IPS-20b (cell line): Measurements from ENCODE around the gene BPGM.
"Not testable (repeated sequence)": the region's sequence is repeated elsewhere in the genome, so short reads cannot be mapped to it uniquely, and the experiment has no call there.

ENCODE experiments used
- H3K27ac ChIP-seq: one replicate; pipeline ENCODE4 v1.5.1; 2013; ENCODE audit warnings: low read length
- H3K27me3 ChIP-seq: 2 replicates; pipeline ENCODE4 v1.6.1; 2013; ENCODE audit warnings: mild to moderate bottlenecking, low read length, inconsistent platforms; ENCODE audit not compliant: insufficient read depth
- H3K36me3 ChIP-seq: 2 replicates; pipeline ENCODE4 v1.6.1; 2013; ENCODE audit warnings: low read depth, mild to moderate bottlenecking, inconsistent platforms, low read length, moderate library complexity; ENCODE audit not compliant: insufficient read depth
- H3K4me1 ChIP-seq: 2 replicates; pipeline ENCODE4 v1.6.1; 2013; ENCODE audit warnings: mild to moderate bottlenecking, control low read depth, inconsistent platforms, low read length, moderate library complexity; ENCODE audit not compliant: insufficient read depth
- H3K4me3 ChIP-seq: 2 replicates; pipeline ENCODE4 v1.5.1; 2013; ENCODE audit warnings: mild to moderate bottlenecking, low read length, inconsistent platforms
- H3K9ac ChIP-seq: 2 replicates; pipeline ENCODE4 v1.6.1; 2013; ENCODE audit warnings: low read depth, mild to moderate bottlenecking, inconsistent platforms, low read length, moderate library complexity
- H3K9me3 ChIP-seq: 2 replicates; pipeline ENCODE4 v1.6.1; 2013; ENCODE audit warnings: mild to moderate bottlenecking, low read depth, low read length, inconsistent platforms; ENCODE audit not compliant: insufficient read depth

BPGM gene

DNA sequence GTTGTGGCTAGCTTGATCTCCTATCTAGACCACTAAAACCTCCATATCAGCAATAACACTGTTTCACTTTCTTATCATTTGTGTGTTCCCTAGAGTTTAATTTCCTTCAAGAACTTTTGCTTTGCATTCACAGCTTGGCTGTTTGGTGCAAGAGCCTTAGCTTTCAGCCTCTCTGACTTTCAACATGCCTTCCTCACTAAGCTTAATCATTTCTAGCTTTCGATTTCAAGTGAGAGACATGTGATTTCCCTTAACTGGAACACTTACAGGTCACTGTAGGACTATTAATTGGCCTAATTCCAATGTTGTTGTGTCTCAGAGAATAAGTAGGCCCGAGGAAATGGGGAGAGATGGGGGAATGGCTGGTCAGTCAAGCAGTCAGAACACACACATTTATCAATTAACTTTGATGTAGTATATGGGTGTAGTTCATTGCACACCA, 10.6 kb upstream of the BPGM start:
- Histone ChIP-seq H3K9me3 (no peaks in the 10 kb centered on the region), H3K9ac (no peak overlapping the region), H3K4me3 (no peak overlapping the region), H3K36me3 (no peaks in the 10 kb centered on the region), H3K4me1 (no peaks in the 10 kb centered on the region), H3K27me3 (no peaks in the 10 kb centered on the region; the same call in 1 of the 2 replicates), H3K27ac (no peak overlapping the region)

DNA sequence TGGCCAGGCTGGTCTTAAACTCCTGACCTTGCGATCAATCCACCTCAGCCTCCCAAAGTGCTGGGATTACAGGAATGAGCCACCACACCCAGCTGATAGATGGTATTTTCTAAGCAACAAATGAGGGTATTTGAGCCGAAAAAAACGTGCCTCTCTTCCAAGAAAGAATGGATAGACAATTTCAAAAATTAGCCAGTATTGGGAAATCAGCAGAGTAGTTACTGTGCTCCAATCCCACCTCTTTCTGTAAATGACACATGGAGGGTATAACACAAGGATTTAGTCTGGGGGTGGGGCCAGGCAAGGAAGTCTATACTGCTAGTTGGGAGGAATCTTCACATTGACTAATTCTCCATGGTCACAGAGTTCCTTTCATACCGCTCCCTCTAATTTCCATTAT, 9.2 kb upstream of the BPGM start:
- no peak overlapping the region for H3K27ac ChIP-seq
- H3K4me1 ChIP-seq, result no peaks in the 10 kb centered on the region
- H3K4me3 ChIP-seq, result no peak overlapping the region
- H3K9ac ChIP-seq, result no peak overlapping the region
- H3K36me3 ChIP-seq, result no peaks in the 10 kb centered on the region
- no peaks in the 10 kb centered on the region for H3K27me3 ChIP-seq
- no peaks in the 10 kb centered on the region for H3K9me3 ChIP-seq

DNA sequence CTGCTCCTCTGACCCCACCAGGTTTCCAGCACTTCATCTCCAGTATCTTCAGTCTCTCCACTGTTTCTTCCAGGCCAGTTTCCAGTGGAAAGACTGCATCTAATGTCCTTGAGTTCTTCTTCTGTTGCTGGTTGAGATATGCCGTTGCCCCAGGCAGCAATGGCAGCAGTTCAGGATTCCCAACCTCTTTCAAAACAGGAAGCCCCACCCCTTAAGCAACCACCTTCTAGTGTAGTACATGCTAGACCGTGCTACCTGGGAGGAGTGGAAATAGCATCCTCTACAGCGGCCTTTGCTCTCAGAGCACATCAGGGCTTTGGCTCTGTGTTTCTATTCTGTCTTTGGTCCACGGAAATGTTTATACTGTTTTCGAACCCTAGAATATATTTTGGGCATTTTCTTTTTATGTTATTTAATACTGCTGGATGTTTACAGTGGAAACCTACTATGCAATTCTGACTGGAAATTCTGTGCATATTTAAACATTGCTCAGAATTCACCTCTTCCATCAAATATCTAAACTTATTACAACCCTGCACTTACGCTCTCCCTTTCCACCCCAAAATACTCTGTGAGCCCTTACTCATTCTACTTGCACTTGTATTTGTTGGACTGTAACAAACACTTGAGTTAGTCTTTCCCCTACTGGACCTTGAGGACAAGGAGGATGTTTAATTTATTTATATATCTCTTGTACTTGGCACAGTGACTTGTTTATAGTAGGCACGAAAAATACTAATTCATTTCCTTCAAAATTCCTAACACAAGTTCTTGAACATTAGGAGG, 8.5 kb upstream of the BPGM start:
- Histone ChIP-seq H3K36me3 (no peaks in the 10 kb centered on the region), H3K4me1 (no peaks in the 10 kb centered on the region), H3K9me3 (no peaks in the 10 kb centered on the region), H3K4me3 (no peak overlapping the region), H3K27me3 (no peaks in the 10 kb centered on the region), H3K9ac (no peak overlapping the region), H3K27ac (no peak overlapping the region)

DNA sequence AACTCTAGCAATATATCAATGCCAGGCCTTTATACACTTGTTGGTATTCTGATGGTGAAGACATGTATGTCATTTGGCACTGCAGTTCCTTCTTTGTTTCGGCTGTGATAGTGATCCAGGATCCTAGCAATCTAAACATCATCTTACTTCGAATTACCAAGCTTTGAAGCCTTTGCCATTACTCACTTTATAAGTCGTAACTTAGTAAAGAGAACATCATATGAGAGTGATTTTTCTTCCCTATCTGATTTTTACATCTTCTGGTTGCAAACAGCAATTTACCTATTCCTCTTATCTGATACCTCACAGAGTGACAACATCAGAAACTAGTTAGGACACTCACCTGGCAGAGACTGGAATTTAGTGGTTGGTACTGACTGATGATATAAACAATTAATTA, 7.6 kb upstream of the BPGM start:
- Histone ChIP-seq H3K36me3 (no peaks in the 10 kb centered on the region), H3K9ac (no peak overlapping the region), H3K4me3 (no peak overlapping the region), H3K27ac (no peak overlapping the region), H3K4me1 (no peaks in the 10 kb centered on the region), H3K9me3 (no peaks in the 10 kb centered on the region), H3K27me3 (no peaks in the 10 kb centered on the region)

DNA sequence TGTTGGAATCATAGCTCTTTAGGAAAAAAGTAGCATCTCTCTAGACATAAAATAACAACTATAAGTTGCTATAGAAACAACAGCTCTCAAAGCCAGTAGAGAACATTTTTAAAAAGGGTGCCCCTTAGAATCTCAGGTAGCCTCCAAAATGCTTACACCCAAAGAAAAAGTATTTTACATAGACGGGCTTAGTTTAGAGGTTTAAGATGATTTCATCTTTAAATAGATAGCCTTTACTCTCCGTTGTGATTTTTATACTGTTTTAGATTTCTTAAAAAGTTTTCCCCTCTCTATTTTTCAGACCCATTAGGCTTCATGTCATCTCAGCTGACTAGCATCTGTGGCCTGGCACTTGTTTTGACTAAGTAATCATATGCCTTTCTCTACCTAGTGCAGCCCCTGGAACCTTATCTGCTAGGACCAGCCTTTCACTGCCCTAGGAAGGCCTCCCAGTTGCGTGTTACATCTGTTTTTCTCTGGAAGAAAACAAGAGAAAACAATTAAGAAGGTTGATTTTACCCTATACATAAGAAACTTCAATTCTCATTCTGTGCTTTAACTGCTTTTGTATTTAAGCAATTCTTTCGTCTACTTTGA, 6.9 kb upstream of the BPGM start:
- H3K4me3 ChIP-seq, result no peak overlapping the region
- H3K27me3 ChIP-seq, result no peaks in the 10 kb centered on the region
- no peaks in the 10 kb centered on the region for H3K36me3 ChIP-seq
- no peaks in the 10 kb centered on the region for H3K4me1 ChIP-seq
- H3K9ac ChIP-seq, result no peak overlapping the region
- no peak overlapping the region for H3K27ac ChIP-seq
- no peaks in the 10 kb centered on the region for H3K9me3 ChIP-seq

DNA sequence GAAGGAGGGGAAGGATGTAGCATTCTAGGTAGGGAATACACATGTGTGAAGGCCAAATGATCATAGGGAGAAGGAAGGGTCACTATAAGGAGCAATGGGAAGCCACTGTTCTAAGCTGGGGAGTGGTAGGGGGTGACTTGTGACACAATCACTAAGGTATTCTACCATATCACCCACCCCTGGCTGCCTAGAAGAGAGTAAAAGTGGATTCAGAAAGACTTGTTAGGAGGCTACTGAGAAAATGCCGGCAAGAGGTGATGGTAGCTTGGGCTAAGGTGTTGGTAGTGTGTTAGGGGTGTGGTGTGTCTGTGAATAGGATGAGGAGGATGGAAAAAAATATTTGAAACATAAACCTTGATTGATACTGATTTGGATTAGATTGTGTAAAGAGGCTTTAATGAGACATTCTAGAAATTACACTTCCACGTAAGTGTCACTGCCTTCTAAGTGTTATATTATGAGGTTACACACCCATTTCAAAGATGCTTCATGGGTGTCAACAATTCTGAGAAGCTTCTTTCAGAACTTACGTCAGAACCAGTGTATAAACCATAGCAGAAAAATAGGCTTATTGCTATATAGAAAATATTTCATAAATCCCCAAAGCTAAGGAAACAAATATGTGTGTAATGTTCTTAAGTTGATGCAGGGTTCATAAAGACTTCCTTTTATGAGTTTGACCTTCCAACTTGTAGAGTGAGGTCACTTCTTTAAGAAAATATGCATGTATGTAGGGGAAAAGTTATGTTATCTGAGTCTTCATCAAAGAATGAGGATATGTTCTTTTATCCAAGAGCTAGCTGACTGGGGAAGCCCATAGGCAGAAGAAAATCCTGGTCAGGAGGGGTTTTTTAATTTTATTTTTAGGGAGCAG, 5.6 kb upstream of the BPGM start:
- H3K9ac ChIP-seq, result no peak overlapping the region
- no peak overlapping the region for H3K27ac ChIP-seq
- no peaks in the 10 kb centered on the region for H3K27me3 ChIP-seq
- H3K4me3 ChIP-seq, result no peak overlapping the region
- no peaks in the 10 kb centered on the region for H3K9me3 ChIP-seq
- H3K36me3 ChIP-seq, result no peaks in the 10 kb centered on the region
- H3K4me1 ChIP-seq, result no peaks in the 10 kb centered on the region

- not testable (repeated sequence) for H3K9ac ChIP-seq, H3K27ac ChIP-seq, H3K4me1 ChIP-seq, H3K27me3 ChIP-seq, H3K36me3 ChIP-seq, H3K9me3 ChIP-seq, H3K4me3 ChIP-seq
These were observed 4.7 kb upstream of the BPGM start for GRCh38 chr7:134641981-134642380.

DNA sequence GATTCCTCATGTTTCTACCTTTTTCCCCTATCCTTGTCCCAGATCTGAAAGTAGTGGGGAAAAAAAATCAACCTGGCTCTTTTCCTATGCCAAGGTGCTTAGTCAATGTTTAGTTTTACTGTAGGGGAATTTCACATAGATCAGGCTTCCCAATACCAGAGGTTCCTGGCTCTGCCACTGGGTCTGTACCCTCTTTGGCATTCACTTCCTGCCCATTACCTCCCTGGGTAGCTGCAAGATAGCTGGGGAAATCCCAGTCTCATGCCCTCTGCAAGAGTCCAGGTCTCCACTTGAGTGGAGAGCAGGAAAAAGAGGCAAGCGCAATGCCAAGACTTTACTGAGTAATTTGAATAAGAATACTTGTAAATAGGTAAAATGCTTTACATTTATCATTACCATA, 3.5 kb upstream of the BPGM start:
- Histone ChIP-seq H3K4me1 (no peaks in the 10 kb centered on the region), H3K27ac (no peak overlapping the region), H3K4me3 (no peak overlapping the region), H3K9ac (no peak overlapping the region), H3K36me3 (no peaks in the 10 kb centered on the region), H3K27me3 (no peaks in the 10 kb centered on the region), H3K9me3 (no peaks in the 10 kb centered on the region)

DNA sequence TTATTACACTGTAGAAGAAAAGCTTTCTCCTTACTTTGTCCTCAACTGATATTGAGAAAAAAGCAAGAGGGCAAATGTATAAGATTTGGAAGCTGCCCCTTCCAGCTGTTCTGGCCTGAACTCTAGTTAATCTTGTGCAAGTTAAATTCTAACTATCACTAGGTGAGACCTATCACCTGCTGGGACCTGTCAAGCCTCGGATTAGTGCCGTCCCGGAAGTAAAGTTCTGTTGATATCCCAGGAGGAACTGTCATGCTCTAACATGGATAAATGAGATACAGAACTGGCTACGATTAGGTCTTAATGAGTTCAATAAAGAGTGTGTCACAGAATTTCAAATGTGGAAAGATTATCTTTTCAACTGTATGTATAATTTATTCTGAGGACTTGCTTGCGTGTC, 1.2 kb upstream of the BPGM start:
- H3K9ac ChIP-seq, result peak overlapping the region; percentile 71; the same call in 1 of the 2 replicates
- peak overlapping the region; percentile 77 for H3K4me3 ChIP-seq
- H3K27ac ChIP-seq, result no peak overlapping the region

DNA sequence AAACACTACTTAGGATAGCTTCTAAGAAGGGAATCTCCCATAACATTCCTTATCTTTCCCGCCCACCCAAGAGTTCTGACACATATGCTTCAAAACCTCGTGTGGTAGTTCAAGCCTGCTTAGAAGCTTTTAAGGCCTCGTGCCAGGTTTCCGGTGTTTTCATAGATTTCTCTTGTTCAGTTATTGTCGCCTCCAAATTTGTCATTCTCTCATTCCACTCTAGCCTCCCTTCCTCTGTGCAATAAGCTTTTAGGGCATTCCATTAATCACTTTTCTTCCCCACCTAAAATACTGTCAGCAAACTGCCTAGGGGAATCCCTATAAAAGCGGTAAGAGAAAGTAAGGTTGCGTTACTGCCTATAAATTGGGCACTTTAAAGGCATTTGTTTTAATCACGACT, 718 bp upstream of the BPGM start:
- no peak overlapping the region for H3K27ac ChIP-seq

More for the DNA sequence above, 1.2 kb upstream of the BPGM start:
- no peaks in the 10 kb centered on the region for H3K27me3 ChIP-seq
- H3K36me3 ChIP-seq, result no peaks in the 10 kb centered on the region
- no peaks in the 10 kb centered on the region for H3K9me3 ChIP-seq
- no peaks in the 10 kb centered on the region for H3K4me1 ChIP-seq

DNA sequence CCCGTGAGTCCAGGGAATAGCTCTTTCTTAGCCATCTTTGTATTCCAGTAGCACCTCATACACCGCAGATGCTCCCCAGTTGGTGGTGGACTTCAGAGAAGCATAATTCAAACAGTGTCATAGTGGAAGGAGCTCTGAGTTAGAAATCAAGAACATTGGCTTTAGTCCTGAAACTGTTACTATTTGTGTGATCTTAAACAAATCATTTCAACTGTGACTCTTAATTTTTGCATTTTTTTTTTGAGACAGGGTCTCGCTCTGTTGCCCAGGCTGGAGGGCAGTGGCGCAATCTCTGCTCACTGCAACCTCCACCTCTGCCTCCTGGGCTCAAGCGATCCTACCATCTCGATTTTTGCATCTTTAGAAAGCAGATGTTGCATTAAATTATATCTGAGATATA, 1.8 kb downstream of the BPGM start:
- no peaks in the 10 kb centered on the region for H3K27me3 ChIP-seq
- H3K9ac ChIP-seq, result no peak overlapping the region
- H3K4me1 ChIP-seq, result no peaks in the 10 kb centered on the region
- H3K27ac ChIP-seq, result no peak overlapping the region
- no peak overlapping the region for H3K4me3 ChIP-seq
- no peaks in the 10 kb centered on the region for H3K9me3 ChIP-seq
- no peaks in the 10 kb centered on the region for H3K36me3 ChIP-seq

More for the DNA sequence above, 718 bp upstream of the BPGM start:
- H3K4me3 ChIP-seq, result peak overlapping the region; percentile 77
- peak overlapping the region; percentile 71; the same call in 1 of the 2 replicates for H3K9ac ChIP-seq
- H3K27me3 ChIP-seq, result no peaks in the 10 kb centered on the region
- no peaks in the 10 kb centered on the region for H3K4me1 ChIP-seq
- H3K9me3 ChIP-seq, result no peaks in the 10 kb centered on the region
- no peaks in the 10 kb centered on the region for H3K36me3 ChIP-seq
